Hepatocyte (in vitro differentiated cells): ENCODE measurements around the gene CALML5. TPM values are rescaled to one million over a fixed set of nuclear protein-coding genes. Genes with fewer than 3 reads are reported as not detected.

Source experiments
- DNase-seq: peaks from one replicate; pipeline ENCODE4 v3.0.0-alpha.2; 2016; ENCODE audit warnings: low spot score
- H2AFZ ChIP-seq: fragments of 200-600 bp; sonication (generic); 2 replicates; pipeline ENCODE4 v1.6.0; 2016; ENCODE audit warnings: antibody characterized with exemption, mild to moderate bottlenecking
- H3K27ac ChIP-seq: fragments of 200-600 bp; sonication (generic); 2 replicates; pipeline ENCODE4 v1.5.1; 2016; ENCODE audit warnings: mild to moderate bottlenecking
- H3K27me3 ChIP-seq: fragments of 200-600 bp; sonication (generic); 2 replicates; pipeline ENCODE4 v1.6.1; 2016
- H3K36me3 ChIP-seq: fragments of 200-600 bp; sonication (generic); replicated peaks from 2 replicates; pipeline ENCODE4 v1.5.1; 2016; ENCODE audit warnings: low read depth; ENCODE audit not compliant: insufficient read depth
- H3K4me1 ChIP-seq: fragments of 200-600 bp; sonication (generic); 2 replicates; pipeline ENCODE4 v1.5.1; 2016; ENCODE audit warnings: mild to moderate bottlenecking, moderate library complexity; ENCODE audit not compliant: insufficient read depth
- H3K4me2 ChIP-seq: fragments of 200-600 bp; sonication (generic); 2 replicates; pipeline ENCODE4 v1.6.0; 2016
- H3K4me3 ChIP-seq: fragments of 200-600 bp; sonication (generic); 2 replicates; pipeline ENCODE4 v1.5.1; 2016; ENCODE audit warnings: mild to moderate bottlenecking
- H3K79me2 ChIP-seq: fragments of 200-600 bp; sonication (generic); 2 replicates; pipeline ENCODE4 v1.6.0; 2017; ENCODE audit warnings: mild to moderate bottlenecking
- H3K9me2 ChIP-seq: fragments of 200-600 bp; sonication (generic); replicated peaks from 2 replicates; pipeline ENCODE4 v1.6.0; 2017; ENCODE audit warnings: mild to moderate bottlenecking; ENCODE audit not compliant: insufficient read depth
- H3K9me3 ChIP-seq: fragments of 200-600 bp; sonication (generic); 2 replicates; pipeline ENCODE4 v1.5.1; 2016; ENCODE audit warnings: low read depth, mild to moderate bottlenecking
- H4K20me1 ChIP-seq: fragments of 200-600 bp; sonication (generic); 2 replicates; pipeline ENCODE4 v1.6.0; 2016; ENCODE audit warnings: mild to moderate bottlenecking; ENCODE audit not compliant: insufficient read depth, poor library complexity, severe bottlenecking
- CTCF ChIP-seq: fragments of 200-600 bp; sonication (generic); IDR thresholded peaks from 2 replicates; pipeline ENCODE4 v1.5.1; 2016; ENCODE audit warnings: antibody characterized with exemption, mild to moderate bottlenecking; ENCODE audit not compliant: poor library complexity
- EZH2 ChIP-seq: fragments of 200-600 bp; sonication (generic); IDR thresholded peaks from 2 replicates; pipeline ENCODE4 v1.6.1; 2016; ENCODE audit warnings: antibody characterized with exemption, mild to moderate bottlenecking, borderline replicate concordance
- EZH2phosphoT487 ChIP-seq: fragments of 200-600 bp; sonication (generic); IDR thresholded peaks from one replicate; pipeline ENCODE4 v1.6.1; 2018; ENCODE audit warnings: antibody characterized with exemption, mild to moderate bottlenecking, low read depth, moderate library complexity; ENCODE audit not compliant: unreplicated experiment, severe bottlenecking
- WGBS: methylation state at CpG from one replicate; pipeline ENCODE4 v1.1.6; 2016; ENCODE audit warnings: low lambda C conversion rate; ENCODE audit errors: missing lambda C conversion rate; 5-methylcytosine and 5-hydroxymethylcytosine counted together
- polyA plus RNA-seq: library from polyadenylated mRNA; unstranded; fragments of >200 nt; fragmentation: Nextera tagmentation; extraction: Ambion mirVana; gene quantifications from 2 replicates; pipeline ENCODE4 v1.2.1, GENCODE V29; 2016
- total RNA-seq: library from RNA; depleted of rRNA; stranded (reverse); fragments of >200 nt; gene quantifications from 2 replicates; pipeline ENCODE4 v1.2.3, GENCODE V29; 2014

Gene CALML5
- total and polyA plus RNA-seq, 2 experiments from 2014 or later = not detected

GRCh38 chr10:5530412-5530806 is 31.0 kb upstream of the CALML5 start:
- H3K79me2 ChIP-seq = no peaks in the 10 kb centered on the region
- TF ChIP-seq CTCF (no peak), EZH2 (no peak), EZH2phosphoT487 (no peak)
- H3K4me1 ChIP-seq = peaks cover 9% of the 10 kb centered on the region
- 92% methylated on average over 5 of the region's 5 CpGs for WGBS
- H2AFZ ChIP-seq = no peak overlapping the region
- H3K9me2 ChIP-seq = no peaks in the 10 kb centered on the region
- no peaks in the 10 kb centered on the region for H3K9me3 ChIP-seq
- H3K27ac ChIP-seq = no peak overlapping the region
- H4K20me1 ChIP-seq = no peaks in the 10 kb centered on the region
- H3K27me3 ChIP-seq = no peaks in the 10 kb centered on the region
- H3K4me2 ChIP-seq = no peak overlapping the region
- H3K36me3 ChIP-seq = no peaks in the 10 kb centered on the region
- DNase-seq = no peak
- H3K4me3 ChIP-seq = no peak overlapping the region

- no peak overlapping the region for H3K4me3 ChIP-seq
- H2AFZ ChIP-seq = no peak overlapping the region
- no peak for DNase-seq
- no peaks in the 10 kb centered on the region for H3K79me2 ChIP-seq
- no peaks in the 10 kb centered on the region for H3K9me3 ChIP-seq
- no peaks in the 10 kb centered on the region for H3K36me3 ChIP-seq
- H3K4me1 ChIP-seq = peaks cover 6% of the 10 kb centered on the region
- H3K4me2 ChIP-seq = no peak overlapping the region
- no peak overlapping the region for H3K27ac ChIP-seq
- no peaks in the 10 kb centered on the region for H4K20me1 ChIP-seq
- H3K9me2 ChIP-seq = no peaks in the 10 kb centered on the region
- H3K27me3 ChIP-seq = no peaks in the 10 kb centered on the region
- no peak for TF ChIP-seq CTCF
- TF ChIP-seq EZH2 = no peak
- no peak for TF ChIP-seq EZH2phosphoT487
- WGBS = 65% methylated on average over 7 of the region's 7 CpGs
These were observed 30.5 kb upstream of the CALML5 start for GRCh38 chr10:5529702-5530411.

- H4K20me1 ChIP-seq = no peaks in the 10 kb centered on the region
- H3K27ac ChIP-seq = no peak overlapping the region
- H3K27me3 ChIP-seq = no peaks in the 10 kb centered on the region
- H3K4me1 ChIP-seq = no peaks in the 10 kb centered on the region
- no peaks in the 10 kb centered on the region for H3K9me2 ChIP-seq
- H2AFZ ChIP-seq = no peak overlapping the region
- H3K9me3 ChIP-seq = no peaks in the 10 kb centered on the region
- no peaks in the 10 kb centered on the region for H3K79me2 ChIP-seq
- 95% methylated on average over 11 of the region's 11 CpGs for WGBS
- H3K4me3 ChIP-seq = no peak overlapping the region
- TF ChIP-seq EZH2phosphoT487 (no peak), CTCF (no peak), EZH2 (no peak)
- H3K4me2 ChIP-seq = no peak overlapping the region
- no peaks in the 10 kb centered on the region for H3K36me3 ChIP-seq
- no peak for DNase-seq
These were observed 29.8 kb upstream of the CALML5 start for GRCh38 chr10:5528989-5529701.
